SK-N-SH (cell line): ENCODE measurements around the gene TNFAIP8L1. TPM values are rescaled to one million over a fixed set of nuclear protein-coding genes. Genes with fewer than 3 reads are reported as not detected.

Source experiments
- CTCF ChIA-PET: fragments of 300-600, 350-600 bp; formaldehyde crosslinking; extraction: SDS; loops from one replicate; lab custom pipeline; 2021; lab: Yijun Ruan, JAX
- POLR2A ChIA-PET: fragments of 350-600 bp; sonication (Branson Sonifier 250); formaldehyde crosslinking; extraction: SDS; loops from one replicate; lab custom pipeline; 2020; ENCODE audit warnings: antibody characterized with exemption, inconsistent platforms; lab: Yijun Ruan, JAX
- DNase-seq: peaks from one replicate; pipeline ENCODE4 v3.0.0; 2012
- H2AFZ ChIP-seq: fragments of 200-600 bp; sonication (generic); 2 replicates; pipeline ENCODE4 v1.8.1; 2016; ENCODE audit warnings: antibody characterized with exemption, mild to moderate bottlenecking, low read depth
- H3F3A ChIP-seq: fragments of 200-600 bp; sonication (generic); replicated peaks from 2 replicates; pipeline ENCODE3; 2016; ENCODE audit warnings: antibody characterized with exemption, mild to moderate bottlenecking; ENCODE audit not compliant: insufficient read depth
- H3K27ac ChIP-seq, 2 experiments: fragments of 200-500 bp in 1 of 2; fragments of 200-600 bp in 1 of 2; sonication (Bioruptor generic) in 1 of 2; sonication (generic), shearing (Covaris generic) in 1 of 2; 2 replicates each; pipeline versions ENCODE4 v1.5.1 to v1.6.1; 2014 to 2016; ENCODE audit warnings: low read depth in 2 of 2, inconsistent platforms in 1 of 2, low read length in 1 of 2, mild to moderate bottlenecking in 1 of 2, mixed read lengths in 1 of 2
- H3K27me3 ChIP-seq: fragments of 200-600 bp; sonication (generic), shearing (Covaris generic); 2 replicates; pipeline ENCODE4 v1.6.1; 2016; ENCODE audit warnings: mixed run types; ENCODE audit not compliant: insufficient read depth
- H3K36me3 ChIP-seq, 2 experiments: fragments of 200-500 bp in 1 of 2; fragments of 200-600 bp in 1 of 2; sonication (Bioruptor generic) in 1 of 2; sonication (generic) in 1 of 2; replicated peaks in 1 of 2; 2 replicates each; pipeline versions ENCODE3 to v1.5.1; 2014 to 2016; ENCODE audit warnings: low read length in 1 of 2, mild to moderate bottlenecking in 1 of 2; ENCODE audit not compliant: insufficient read depth in 2 of 2, control insufficient read depth in 1 of 2
- H3K4me1 ChIP-seq, 2 experiments: fragments of 200-500 bp in 1 of 2; fragments of 200-600 bp in 1 of 2; sonication (Bioruptor generic) in 1 of 2; sonication (generic), shearing (Covaris generic) in 1 of 2; 2 replicates each; pipeline versions ENCODE4 v1.5.1 to v1.6.1; 2014 to 2016; ENCODE audit warnings: low read depth in 1 of 2, low read length in 1 of 2, mixed run types in 1 of 2; ENCODE audit not compliant: insufficient read depth in 2 of 2, control insufficient read depth in 1 of 2
- H3K4me2 ChIP-seq: fragments of 200-600 bp; sonication (generic), shearing (Covaris generic); 2 replicates; pipeline ENCODE4 v1.6.1; 2017; ENCODE audit warnings: mixed run types
- H3K4me3 ChIP-seq, 2 experiments: fragments of 200-500 bp in 1 of 2; fragments of 200-600 bp in 1 of 2; sonication (Bioruptor generic) in 1 of 2; sonication (generic), shearing (Covaris generic) in 1 of 2; 2 replicates each; pipeline versions ENCODE4 v1.5.1 to v1.8.1; 2014 to 2016; ENCODE audit warnings: low read depth in 2 of 2, inconsistent platforms in 1 of 2, low read length in 1 of 2, mild to moderate bottlenecking in 1 of 2, mixed read lengths in 1 of 2, moderate library complexity in 1 of 2
- H3K79me2 ChIP-seq: fragments of 200-600 bp; sonication (generic); 2 replicates; pipeline ENCODE4 v1.8.1; 2017; ENCODE audit warnings: mild to moderate bottlenecking; ENCODE audit not compliant: insufficient read depth
- H3K9ac ChIP-seq: fragments of 200-600 bp; sonication (generic); 2 replicates; pipeline ENCODE4 v1.6.1; 2017; ENCODE audit warnings: mixed run types
- H3K9me2 ChIP-seq: fragments of 200-600 bp; sonication (generic); 2 replicates; pipeline ENCODE4 v1.6.1; 2017; ENCODE audit warnings: mixed run types
- H3K9me3 ChIP-seq: fragments of 200-600 bp; sonication (generic); 2 replicates; pipeline ENCODE4 v1.6.1; 2017; ENCODE audit warnings: mixed run types, mild to moderate bottlenecking, moderate library complexity
- H4K20me1 ChIP-seq: fragments of 200-600 bp; sonication (generic); 2 replicates; pipeline ENCODE4 v1.6.1; 2017; ENCODE audit warnings: mild to moderate bottlenecking, mixed run types; ENCODE audit not compliant: insufficient read depth
- CHD2 ChIP-seq: fragments of 150-350 bp; IDR thresholded peaks from 2 replicates; pipeline ENCODE4 v1.6.1; 2018; ENCODE audit warnings: low read length; ENCODE audit not compliant: partially characterized antibody
- EZH2phosphoT487 ChIP-seq: fragments of 200-600 bp; sonication (generic); IDR thresholded peaks from 2 replicates; pipeline ENCODE4 v1.6.1; 2017; ENCODE audit warnings: low read depth, mixed run types, mild to moderate bottlenecking, antibody characterized with exemption, moderate library complexity, borderline replicate concordance
- FOSL2 ChIP-seq: IDR thresholded peaks from 2 replicates; pipeline ENCODE4 v1.4.0; 2012; ENCODE audit warnings: low read depth, mild to moderate bottlenecking, moderate library complexity, borderline replicate concordance
- FOXJ3 ChIP-seq: sonication (generic); formaldehyde crosslinking; IDR thresholded peaks from 2 replicates; pipeline ENCODE4 v1.5.1; 2020; ENCODE audit warnings: mild to moderate bottlenecking, missing genetic modification reagents
- JUND ChIP-seq: IDR thresholded peaks from 2 replicates; pipeline ENCODE4 v1.4.0; 2012
- MAX ChIP-seq: IDR thresholded peaks from 2 replicates; pipeline ENCODE4 v1.4.0; 2012; ENCODE audit warnings: low read depth
- MEF2A ChIP-seq: IDR thresholded peaks from 2 replicates; pipeline ENCODE4 v1.4.0; 2012; ENCODE audit warnings: low read depth, borderline replicate concordance
- MXI1 ChIP-seq: IDR thresholded peaks from 2 replicates; pipeline ENCODE4 v1.6.1; 2012; ENCODE audit warnings: mild to moderate bottlenecking, low read depth, low read length, improper control_type of control experiment
- NFIC ChIP-seq: IDR thresholded peaks from 2 replicates; pipeline ENCODE4 v1.4.0; 2012; ENCODE audit warnings: borderline replicate concordance
- POLR2AphosphoS5 ChIP-seq: IDR thresholded peaks from 2 replicates; pipeline ENCODE4 v1.6.1; 2012; ENCODE audit warnings: low read depth, low read length
- RCOR1 ChIP-seq: fragments of 150-350 bp; IDR thresholded peaks from 2 replicates; pipeline ENCODE4 v1.6.1; 2017; ENCODE audit warnings: antibody characterized with exemption, low read length
- RXRA ChIP-seq: IDR thresholded peaks from 2 replicates; pipeline ENCODE4 v1.4.0; 2012; ENCODE audit warnings: low read depth, mild to moderate bottlenecking, borderline replicate concordance
- SIN3A ChIP-seq: IDR thresholded peaks from 2 replicates; pipeline ENCODE4 v1.6.1; 2012; ENCODE audit warnings: low read depth, mild to moderate bottlenecking, low read length, moderate library complexity, borderline replicate concordance
- SMC3 ChIP-seq: IDR thresholded peaks from 2 replicates; pipeline ENCODE4 v1.6.1; 2012; ENCODE audit warnings: low read depth, low read length, improper control_type of control experiment
- TCF12 ChIP-seq: IDR thresholded peaks from 2 replicates; pipeline ENCODE4 v1.4.0; 2012
- TEAD4 ChIP-seq: IDR thresholded peaks from 2 replicates; pipeline ENCODE4 v1.4.0; 2012; ENCODE audit warnings: mild to moderate bottlenecking, borderline replicate concordance; ENCODE audit not compliant: insufficient read depth
- YY1 ChIP-seq: IDR thresholded peaks from 2 replicates; pipeline ENCODE4 v1.4.0; 2012; ENCODE audit warnings: low read depth, mild to moderate bottlenecking
- WGBS: methylation state at CpG from one replicate; pipeline ENCODE4 v1.1.6; 2017; ENCODE audit warnings: low lambda C conversion rate; 5-methylcytosine and 5-hydroxymethylcytosine counted together
- polyA plus RNA-seq, 3 experiments: library from polyadenylated mRNA; depleted of rRNA; stranded (reverse); fragments of >200 nt; gene quantifications; 2 replicates each; pipeline ENCODE4 v1.2.3, GENCODE V29; 2012
- TF ChIP-seq, protein P1 (sequence below): IDR thresholded peaks from 2 replicates; pipeline ENCODE4 v1.4.0; 2012; ENCODE audit warnings: low read depth, borderline replicate concordance
- TF ChIP-seq, protein P2 (sequence below): fragments of 150-350 bp; IDR thresholded peaks from 2 replicates; pipeline ENCODE4 v1.6.1; 2016; ENCODE audit warnings: mild to moderate bottlenecking, low read depth, low read length
- TF ChIP-seq, protein P3 (sequence below): IDR thresholded peaks from 2 replicates; pipeline ENCODE4 v1.4.0; 2012; ENCODE audit warnings: low read depth, borderline replicate concordance

The TNFAIP8L1 gene
- polyA plus RNA-seq, 1 of the 3 experiments (the other 2 are of a cell fraction), result 6.4 TPM

GRCh38 chr19:4695224-4695731 is 56.0 kb downstream of the TNFAIP8L1 start:
- TF ChIP-seq, protein P1, sequence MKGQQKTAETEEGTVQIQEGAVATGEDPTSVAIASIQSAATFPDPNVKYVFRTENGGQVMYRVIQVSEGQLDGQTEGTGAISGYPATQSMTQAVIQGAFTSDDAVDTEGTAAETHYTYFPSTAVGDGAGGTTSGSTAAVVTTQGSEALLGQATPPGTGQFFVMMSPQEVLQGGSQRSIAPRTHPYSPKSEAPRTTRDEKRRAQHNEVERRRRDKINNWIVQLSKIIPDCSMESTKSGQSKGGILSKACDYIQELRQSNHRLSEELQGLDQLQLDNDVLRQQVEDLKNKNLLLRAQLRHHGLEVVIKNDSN, result no peak
- TF ChIP-seq, protein P2, sequence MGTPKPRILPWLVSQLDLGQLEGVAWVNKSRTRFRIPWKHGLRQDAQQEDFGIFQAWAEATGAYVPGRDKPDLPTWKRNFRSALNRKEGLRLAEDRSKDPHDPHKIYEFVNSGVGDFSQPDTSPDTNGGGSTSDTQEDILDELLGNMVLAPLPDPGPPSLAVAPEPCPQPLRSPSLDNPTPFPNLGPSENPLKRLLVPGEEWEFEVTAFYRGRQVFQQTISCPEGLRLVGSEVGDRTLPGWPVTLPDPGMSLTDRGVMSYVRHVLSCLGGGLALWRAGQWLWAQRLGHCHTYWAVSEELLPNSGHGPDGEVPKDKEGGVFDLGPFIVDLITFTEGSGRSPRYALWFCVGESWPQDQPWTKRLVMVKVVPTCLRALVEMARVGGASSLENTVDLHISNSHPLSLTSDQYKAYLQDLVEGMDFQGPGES, result no peak
- no peak for TF ChIP-seq CHD2
- no peak for TF ChIP-seq TCF12
- no peak for TF ChIP-seq MXI1
- TF ChIP-seq TEAD4, result no peak
- no peak for TF ChIP-seq MEF2A
- no peak for TF ChIP-seq POLR2AphosphoS5
- no peak for TF ChIP-seq YY1
- no peak for TF ChIP-seq FOXJ3 (CRISPR knock-in tag)
- TF ChIP-seq EZH2phosphoT487, result no peak
- TF ChIP-seq RCOR1, result no peak
- TF ChIP-seq RXRA, result no peak
- TF ChIP-seq SMC3, result no peak
- no peak for TF ChIP-seq SIN3A
- TF ChIP-seq MAX, result no peak
- no peak for TF ChIP-seq NFIC
- TF ChIP-seq, protein P3, sequence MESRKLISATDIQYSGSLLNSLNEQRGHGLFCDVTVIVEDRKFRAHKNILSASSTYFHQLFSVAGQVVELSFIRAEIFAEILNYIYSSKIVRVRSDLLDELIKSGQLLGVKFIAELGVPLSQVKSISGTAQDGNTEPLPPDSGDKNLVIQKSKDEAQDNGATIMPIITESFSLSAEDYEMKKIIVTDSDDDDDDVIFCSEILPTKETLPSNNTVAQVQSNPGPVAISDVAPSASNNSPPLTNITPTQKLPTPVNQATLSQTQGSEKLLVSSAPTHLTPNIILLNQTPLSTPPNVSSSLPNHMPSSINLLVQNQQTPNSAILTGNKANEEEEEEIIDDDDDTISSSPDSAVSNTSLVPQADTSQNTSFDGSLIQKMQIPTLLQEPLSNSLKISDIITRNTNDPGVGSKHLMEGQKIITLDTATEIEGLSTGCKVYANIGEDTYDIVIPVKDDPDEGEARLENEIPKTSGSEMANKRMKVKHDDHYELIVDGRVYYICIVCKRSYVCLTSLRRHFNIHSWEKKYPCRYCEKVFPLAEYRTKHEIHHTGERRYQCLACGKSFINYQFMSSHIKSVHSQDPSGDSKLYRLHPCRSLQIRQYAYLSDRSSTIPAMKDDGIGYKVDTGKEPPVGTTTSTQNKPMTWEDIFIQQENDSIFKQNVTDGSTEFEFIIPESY, result no peak
- no peak for TF ChIP-seq FOSL2
- TF ChIP-seq JUND, result no peak
- Histone ChIP-seq H3K27me3 (no peaks in the 10 kb centered on the region), H3K9me3 (no peaks in the 10 kb centered on the region), H3K27ac (peak overlapping the region in 1 of 2 experiments; percentile 75; a peak in 2 of 4 replicates), H3K79me2 (no peaks in the 10 kb centered on the region; the same call in 1 of the 2 replicates), H2AFZ (no peak overlapping the region), H3K4me2 (no peak overlapping the region), H3F3A (peaks cover 34% of the 10 kb centered on the region), H3K9me2 (no peaks in the 10 kb centered on the region), H4K20me1 (no peaks in the 10 kb centered on the region), H3K9ac (no peak overlapping the region), H3K36me3 (peaks cover 35 to 53% of the 10 kb centered on the region in 2 experiments), H3K4me3 (no peak overlapping the region), H3K4me1 (peaks cover 0 to 28% of the 10 kb centered on the region in 2 experiments; a peak in 2 of 4 replicates)
- POLR2A ChIA-PET, result no interaction called here
- WGBS, result 97% methylated on average over 16 of the region's 19 CpGs
- DNase-seq, result no peak
- CTCF ChIA-PET, result no interaction called here
